CD14-positive monocyte (primary cell): ENCODE data around the gene CTNNA2. TPM values are rescaled to one million over a fixed set of nuclear protein-coding genes. Genes with fewer than 3 reads are reported as not detected.
"Not testable (repeated sequence)": the region's sequence is repeated elsewhere in the genome, so short reads cannot be mapped to it uniquely, and the experiment has no call there.

Experiments
- DNase-seq, 3 donors: peaks; one replicate each; pipeline ENCODE4 v3.0.0-alpha.2; 2011 to 2022
- H2AFZ ChIP-seq: 2 replicates; pipeline ENCODE4 v1.6.0; 2012; ENCODE audit warnings: mild to moderate bottlenecking, low read depth, low read length, inconsistent platforms; ENCODE audit not compliant: insufficient read depth, poor library complexity, severe bottlenecking
- H3K27ac ChIP-seq, 2 donors: 1 replicate in 1 of 2; 2 replicates in 1 of 2; pipeline ENCODE4 v1.5.1; 2012 to 2013; ENCODE audit warnings: low read length in 2 of 2, control low read depth in 1 of 2, inconsistent platforms in 1 of 2, low read depth in 1 of 2, mild to moderate bottlenecking in 1 of 2
- H3K27me3 ChIP-seq, 2 donors: one replicate each; pipeline versions ENCODE4 v1.6.0 to v1.6.1; 2011 to 2013; ENCODE audit warnings: low read length in 2 of 2; ENCODE audit not compliant: control insufficient read depth in 2 of 2, insufficient read depth in 2 of 2
- H3K36me3 ChIP-seq, 2 donors: replicated peaks in 1 of 2; 1 replicate in 1 of 2; 2 replicates in 1 of 2; pipeline versions ENCODE4 v1.5.1 to v1.6.1; 2012 to 2013; ENCODE audit warnings: low read length in 2 of 2, control low read depth in 1 of 2, inconsistent platforms in 1 of 2, mild to moderate bottlenecking in 1 of 2; ENCODE audit not compliant: insufficient read depth in 2 of 2, control insufficient read depth in 1 of 2
- H3K4me1 ChIP-seq, 2 donors: 1 replicate in 1 of 2; 2 replicates in 1 of 2; pipeline versions ENCODE4 v1.5.1 to v1.6.1; 2012 to 2013; ENCODE audit warnings: low read length in 2 of 2, control low read depth in 1 of 2, inconsistent platforms in 1 of 2, mild to moderate bottlenecking in 1 of 2, moderate library complexity in 1 of 2; ENCODE audit not compliant: insufficient read depth in 2 of 2, control insufficient read depth in 1 of 2
- H3K4me2 ChIP-seq: replicated peaks from 2 replicates; pipeline ENCODE3; 2012; ENCODE audit warnings: low read length, moderate library complexity, mild to moderate bottlenecking; ENCODE audit not compliant: poor library complexity, severe bottlenecking; ENCODE audit errors: extremely low read depth
- H3K4me3 ChIP-seq, 3 experiments: fragments of 200-600 bp in 1 of 3; sonication (generic) in 1 of 3; replicated peaks in 1 of 3; 1 replicate in 2 of 3; 2 replicates in 1 of 3; pipeline ENCODE4 v1.5.1; 2011 to 2013; ENCODE audit warnings: low read length in 3 of 3, mild to moderate bottlenecking in 3 of 3, control low read depth in 2 of 3, low read depth in 2 of 3, inconsistent platforms in 1 of 3, moderate library complexity in 1 of 3
- H3K79me2 ChIP-seq: 2 replicates; pipeline ENCODE4 v1.6.0; 2012; ENCODE audit warnings: mild to moderate bottlenecking, control low read depth, inconsistent platforms, low read length, moderate library complexity; ENCODE audit not compliant: insufficient read depth
- H3K9ac ChIP-seq: 2 replicates; pipeline ENCODE4 v1.6.0; 2017; ENCODE audit warnings: low read length, mild to moderate bottlenecking; ENCODE audit not compliant: insufficient read depth, poor library complexity, severe bottlenecking
- H3K9me3 ChIP-seq, 2 donors: replicated peaks in 1 of 2; 1 replicate in 1 of 2; 2 replicates in 1 of 2; pipeline versions ENCODE4 v1.5.1 to v1.6.1; 2012 to 2013; ENCODE audit warnings: low read length in 2 of 2, control low read depth in 1 of 2; ENCODE audit not compliant: control insufficient read depth in 1 of 2, insufficient read depth in 1 of 2
- H4K20me1 ChIP-seq: 2 replicates; pipeline ENCODE4 v1.6.0; 2012; ENCODE audit warnings: mild to moderate bottlenecking, low read length, control low read depth, moderate library complexity; ENCODE audit not compliant: insufficient read depth
- H3K27ac Mint-ChIP-seq, 7 donors: one replicate each; pipeline ENCODE4 v1.8.0; 2020; ENCODE audit warnings: mild to moderate bottlenecking in 7 of 7, mixed read lengths in 7 of 7, moderate library complexity in 6 of 7, inconsistent platforms in 2 of 7
- H3K27me3 Mint-ChIP-seq, 3 donors: one replicate each; pipeline ENCODE4 v1.8.0; 2021 to 2022; ENCODE audit warnings: low read depth in 3 of 3, mild to moderate bottlenecking in 3 of 3, mixed read lengths in 3 of 3, moderate library complexity in 3 of 3, inconsistent platforms in 1 of 3
- H3K36me3 Mint-ChIP-seq, 2 donors: one replicate each; pipeline ENCODE4 v1.8.0; 2020; ENCODE audit warnings: mixed read lengths in 2 of 2, inconsistent platforms in 1 of 2, mild to moderate bottlenecking in 1 of 2
- H3K4me1 Mint-ChIP-seq: one replicate; pipeline ENCODE4 v1.8.0; 2020; ENCODE audit warnings: mild to moderate bottlenecking, mixed read lengths
- H3K4me3 Mint-ChIP-seq, 2 donors: one replicate each; pipeline ENCODE4 v1.8.0; 2020; ENCODE audit warnings: mild to moderate bottlenecking in 2 of 2, mixed read lengths in 2 of 2, moderate library complexity in 1 of 2
- H3K9me3 Mint-ChIP-seq, 7 donors: one replicate each; pipeline ENCODE4 v1.8.0; 2020 to 2022; ENCODE audit warnings: mixed read lengths in 7 of 7, mild to moderate bottlenecking in 6 of 7, moderate library complexity in 6 of 7, inconsistent platforms in 2 of 7
- WGBS: methylation state at CpG from one replicate; pipeline ENCODE4 v1.1.5; 2013; ENCODE audit warnings: missing lambda C conversion rate; ENCODE audit not compliant: insufficient coverage; 5-methylcytosine and 5-hydroxymethylcytosine counted together
- intact Hi-C, 2 donors: fragments of 100-400 bp; cut with micrococcal nuclease; formaldehyde crosslinking; loops; one replicate each; pipeline versions ENCODE4 v1.15.0 to v1.15.1; 2023
- polyA plus RNA-seq, 3 donors: library from polyadenylated mRNA; depleted of rRNA in 1 of 3; unstranded in 2 of 3; stranded (reverse) in 1 of 3; fragments of 300-500 nt in 2 of 3; fragments of >200 nt in 1 of 3; fragmentation: Illumina TruSeq in 2 of 3; gene quantifications; 1 replicate in 2 of 3; 2 replicates in 1 of 3; pipeline ENCODE4 v1.2.3, GENCODE V29; 2012 to 2021
- TF ChIP-seq, protein P1 (sequence below): fragments of 200-600 bp; IDR thresholded peaks from one replicate; pipeline ENCODE4 v1.8.0; 2022; ENCODE audit warnings: antibody characterized with exemption, mild to moderate bottlenecking

Gene CTNNA2
- polyA plus RNA-seq, 3 donors, result not detected

GRCh38 chr2:80091237-80091636, 578.4 kb downstream of the CTNNA2 start:
- H3K4me3 ChIP-seq, result no peak overlapping the region
- no peaks in the 10 kb centered on the region for H4K20me1 ChIP-seq
- no peaks in the 10 kb centered on the region for H3K79me2 ChIP-seq
- H3K4me2 ChIP-seq, result no peak overlapping the region
- intact Hi-C loops, result no loop called here
- Mint-ChIP-seq H3K27ac (no peak overlapping the region), H3K27me3 (peaks cover 0 to 2% (median 0%) of the 10 kb centered on the region in 3 donors), H3K9me3 (peaks cover 0 to 4% (median 2%) of the 10 kb centered on the region in 7 donors), H3K4me3 (no peak overlapping the region), H3K36me3 (no peaks in the 10 kb centered on the region), H3K4me1 (no peaks in the 10 kb centered on the region)
- no peaks in the 10 kb centered on the region for H3K4me1 ChIP-seq
- H2AFZ ChIP-seq, result no peak overlapping the region
- no peaks in the 10 kb centered on the region for H3K9me3 ChIP-seq
- H3K27ac ChIP-seq, result no peak overlapping the region
- H3K27me3 ChIP-seq, result no peaks in the 10 kb centered on the region
- DNase-seq, result no peak
- no peak overlapping the region for H3K9ac ChIP-seq
- no peaks in the 10 kb centered on the region for H3K36me3 ChIP-seq
- TF ChIP-seq, protein P1, sequence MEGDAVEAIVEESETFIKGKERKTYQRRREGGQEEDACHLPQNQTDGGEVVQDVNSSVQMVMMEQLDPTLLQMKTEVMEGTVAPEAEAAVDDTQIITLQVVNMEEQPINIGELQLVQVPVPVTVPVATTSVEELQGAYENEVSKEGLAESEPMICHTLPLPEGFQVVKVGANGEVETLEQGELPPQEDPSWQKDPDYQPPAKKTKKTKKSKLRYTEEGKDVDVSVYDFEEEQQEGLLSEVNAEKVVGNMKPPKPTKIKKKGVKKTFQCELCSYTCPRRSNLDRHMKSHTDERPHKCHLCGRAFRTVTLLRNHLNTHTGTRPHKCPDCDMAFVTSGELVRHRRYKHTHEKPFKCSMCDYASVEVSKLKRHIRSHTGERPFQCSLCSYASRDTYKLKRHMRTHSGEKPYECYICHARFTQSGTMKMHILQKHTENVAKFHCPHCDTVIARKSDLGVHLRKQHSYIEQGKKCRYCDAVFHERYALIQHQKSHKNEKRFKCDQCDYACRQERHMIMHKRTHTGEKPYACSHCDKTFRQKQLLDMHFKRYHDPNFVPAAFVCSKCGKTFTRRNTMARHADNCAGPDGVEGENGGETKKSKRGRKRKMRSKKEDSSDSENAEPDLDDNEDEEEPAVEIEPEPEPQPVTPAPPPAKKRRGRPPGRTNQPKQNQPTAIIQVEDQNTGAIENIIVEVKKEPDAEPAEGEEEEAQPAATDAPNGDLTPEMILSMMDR, result no peak
- WGBS, result 88% methylated on average over 3 of the region's 4 CpGs

- H2AFZ ChIP-seq, result no peak overlapping the region
- peaks cover 0 to 7% (median 2%) of the 10 kb centered on the region in 7 donors for H3K9me3 Mint-ChIP-seq
- H3K27ac ChIP-seq, result no peak overlapping the region
- H3K4me1 ChIP-seq, result no peaks in the 10 kb centered on the region
- H3K4me1 Mint-ChIP-seq, result no peaks in the 10 kb centered on the region
- TF ChIP-seq, protein P1, result no peak
- no peaks in the 10 kb centered on the region for H3K27me3 ChIP-seq
- H3K36me3 ChIP-seq, result no peaks in the 10 kb centered on the region
- H3K4me2 ChIP-seq, result no peak overlapping the region
- intact Hi-C loops, result no loop called here
- no peak overlapping the region for H3K4me3 ChIP-seq
- no peaks in the 10 kb centered on the region for H3K36me3 Mint-ChIP-seq
- DNase-seq, result no peak
- no peak overlapping the region for H3K4me3 Mint-ChIP-seq
- no peak overlapping the region for H3K9ac ChIP-seq
- no peaks in the 10 kb centered on the region for H3K9me3 ChIP-seq
- no peaks in the 10 kb centered on the region for H4K20me1 ChIP-seq
- H3K79me2 ChIP-seq, result no peaks in the 10 kb centered on the region
- H3K27me3 Mint-ChIP-seq, result peaks cover 0 to 1% (median 0%) of the 10 kb centered on the region in 3 donors
- no peak overlapping the region for H3K27ac Mint-ChIP-seq
Observed at GRCh38 chr2:80092474-80092873, 579.6 kb downstream of the CTNNA2 start.

DNA sequence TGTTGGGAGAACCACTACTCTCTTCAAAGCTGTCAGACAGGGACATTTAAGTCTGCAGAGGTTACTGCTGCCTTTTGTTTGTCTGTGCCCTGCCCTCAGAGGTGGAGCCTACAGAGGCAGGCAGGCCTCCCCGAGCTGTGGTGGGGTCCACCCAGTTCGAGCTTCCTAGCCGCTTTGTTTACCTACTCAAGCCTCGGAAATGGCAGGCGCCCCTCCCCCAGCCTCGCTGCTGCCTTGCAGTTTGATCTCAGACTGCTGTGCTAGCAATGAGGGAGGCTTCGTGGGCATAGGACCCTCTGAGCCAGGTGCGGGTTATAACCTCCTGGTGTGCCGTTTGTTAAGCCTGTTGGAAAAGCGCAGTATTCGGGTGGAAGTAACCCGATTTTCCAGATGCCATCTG, 585.7 kb downstream of the CTNNA2 start:
- H2AFZ ChIP-seq, H3K27ac Mint-ChIP-seq, H3K4me3 Mint-ChIP-seq, H3K4me2 ChIP-seq, H3K27ac ChIP-seq, DNase-seq, H3K36me3 Mint-ChIP-seq, H3K9ac ChIP-seq, intact Hi-C loops, H3K27me3 ChIP-seq, H3K4me1 Mint-ChIP-seq, H3K27me3 Mint-ChIP-seq, H3K79me2 ChIP-seq, H3K4me3 ChIP-seq, H3K36me3 ChIP-seq, H3K4me1 ChIP-seq, H4K20me1 ChIP-seq: not testable (repeated sequence)
- peaks cover 0 to 16% (median 7%) of the 10 kb centered on the region in 7 donors for H3K9me3 Mint-ChIP-seq
- 90% methylated on average over 9 of the region's 12 CpGs for WGBS
- H3K9me3 ChIP-seq, result peaks cover 6 to 12% of the 10 kb centered on the region in 2 donors
